RKO (cell line): ENCODE results near the gene PRDM7.
"Not testable (repeated sequence)": the region's sequence is repeated elsewhere in the genome, so short reads cannot be mapped to it uniquely, and the experiment has no call there.

Source experiments
- DNase-seq: peaks from one replicate; pipeline ENCODE4 v3.0.0-alpha.2; 2016; ENCODE audit warnings: low spot score

The PRDM7 gene

DNA sequence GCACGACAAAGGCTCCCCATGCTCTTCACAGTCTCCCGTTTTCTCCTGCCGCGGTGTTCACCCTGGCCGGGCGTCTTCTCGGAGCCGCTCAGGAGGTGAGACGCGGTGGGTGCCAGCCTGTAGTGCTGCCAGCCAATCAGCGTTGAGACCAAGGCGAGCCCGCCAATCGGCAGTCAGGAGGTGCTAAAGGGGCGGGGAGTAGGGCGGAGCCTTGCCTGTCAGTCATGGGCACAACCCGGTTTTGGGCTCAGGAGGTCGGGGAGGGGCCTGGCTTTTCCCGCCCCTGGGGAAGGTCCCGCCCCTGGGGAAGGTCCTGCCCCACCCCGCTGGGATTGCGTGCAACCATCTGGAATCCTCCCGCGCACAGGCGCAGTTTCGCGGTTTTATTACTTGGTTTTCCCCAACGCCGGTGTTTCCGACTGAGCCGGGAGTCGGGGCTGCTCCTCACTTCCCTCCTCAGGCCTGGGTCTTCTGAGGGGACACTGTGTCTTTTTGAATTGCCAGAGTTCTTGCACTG, at the start of gene PRDM7:
Gene PRDM7 (minus strand): TSS at position 92 of the 517 bp plus-strand sequence. CDS start 1,421 bp downstream, outside the sequence.
- peak; percentile 98 for DNase-seq

GRCh38 chr16:90121846-90122245, 44.7 kb upstream of the PRDM7 start:
- DNase-seq: not testable (repeated sequence)

GRCh38 chr16:90107617-90108016, 30.5 kb upstream of the PRDM7 start:
- not testable (repeated sequence) for DNase-seq

- DNase-seq: not testable (repeated sequence)
These were observed 29.9 kb upstream of the PRDM7 start for GRCh38 chr16:90107060-90107459.

DNA sequence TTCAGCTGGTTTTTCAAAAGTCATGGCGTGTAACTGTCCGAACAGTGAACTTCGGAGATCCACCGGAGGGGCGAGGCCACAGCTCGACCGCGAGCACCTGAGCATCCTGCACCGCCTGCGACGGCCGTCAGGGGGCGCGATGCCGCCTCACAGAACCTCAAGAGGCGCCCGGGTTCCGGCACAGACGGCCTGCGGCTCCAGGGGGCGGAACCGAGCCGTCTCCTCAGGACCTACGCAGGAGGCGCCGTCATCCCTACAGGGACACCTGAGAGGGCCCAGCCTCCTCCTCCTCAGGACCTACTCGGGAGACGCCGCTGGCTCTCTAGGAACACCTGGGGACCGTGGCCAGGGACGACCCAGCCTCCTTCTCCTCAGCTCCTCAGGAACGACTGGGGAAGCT, 29.1 kb upstream of the PRDM7 start:
- not testable (repeated sequence) for DNase-seq

- not testable (repeated sequence) for DNase-seq
These were observed 27.6 kb upstream of the PRDM7 start for GRCh38 chr16:90104725-90105124.

DNA sequence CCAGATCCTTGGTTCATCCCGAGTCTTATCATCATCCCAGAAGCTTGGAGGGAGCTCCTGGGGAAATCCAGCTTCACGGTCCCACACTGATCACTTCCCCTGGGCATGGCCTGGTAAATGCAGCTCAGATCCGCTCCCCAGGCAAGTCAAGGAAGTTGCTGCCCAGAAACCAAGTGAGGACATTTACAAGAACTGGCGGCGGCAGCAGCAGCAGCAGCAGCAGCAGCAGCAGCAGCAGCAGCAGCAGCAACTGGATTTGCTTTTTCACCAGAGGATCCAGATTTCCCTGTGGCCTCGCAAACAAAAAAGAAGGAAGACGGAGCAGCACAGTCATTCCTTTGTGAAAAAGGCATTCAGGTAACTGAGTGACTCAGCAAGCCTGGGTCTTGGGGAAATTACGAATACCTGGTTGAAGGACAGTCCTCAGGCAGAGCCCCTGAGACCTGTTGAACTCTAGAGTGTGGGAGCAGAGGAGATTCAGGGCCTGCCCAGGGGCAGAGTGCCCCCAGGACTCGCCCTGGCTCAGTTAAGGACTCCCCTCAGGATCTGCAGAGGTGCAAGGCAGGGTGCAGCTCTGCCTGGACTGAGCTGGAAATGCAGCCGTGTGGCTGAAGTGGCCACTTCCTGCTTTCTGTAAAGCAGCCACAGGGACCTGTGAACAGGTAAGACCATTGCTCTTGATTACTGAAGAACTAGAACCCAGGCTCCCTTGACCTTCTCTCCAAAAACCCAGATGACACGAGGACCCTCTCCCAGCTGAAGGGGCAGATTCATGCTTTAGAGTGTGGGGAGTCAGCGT, 25.2 kb upstream of the PRDM7 start:
- not testable (repeated sequence) for DNase-seq

DNA sequence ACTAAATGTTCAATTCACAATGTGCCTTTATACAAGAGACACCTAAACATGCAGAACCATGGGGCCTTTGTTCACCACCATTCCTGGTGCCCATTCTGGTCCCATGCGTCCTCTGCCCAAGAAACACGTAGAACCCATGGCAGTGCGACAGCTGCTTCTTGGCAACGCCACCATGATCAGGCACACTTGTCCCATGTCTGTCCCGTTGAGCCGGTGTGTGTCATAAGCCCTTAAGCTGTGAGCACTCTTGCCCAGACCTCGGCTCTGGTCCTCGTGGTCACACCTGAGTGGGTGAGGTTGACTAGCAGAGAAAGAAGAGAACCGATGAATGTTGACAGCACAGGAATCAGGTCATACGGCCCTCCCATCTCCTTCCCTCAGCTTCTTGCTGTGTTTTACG, 24.2 kb upstream of the PRDM7 start:
- not testable (repeated sequence) for DNase-seq

- DNase-seq: not testable (repeated sequence)
These were observed 23.7 kb upstream of the PRDM7 start for GRCh38 chr16:90100790-90101189.

DNA sequence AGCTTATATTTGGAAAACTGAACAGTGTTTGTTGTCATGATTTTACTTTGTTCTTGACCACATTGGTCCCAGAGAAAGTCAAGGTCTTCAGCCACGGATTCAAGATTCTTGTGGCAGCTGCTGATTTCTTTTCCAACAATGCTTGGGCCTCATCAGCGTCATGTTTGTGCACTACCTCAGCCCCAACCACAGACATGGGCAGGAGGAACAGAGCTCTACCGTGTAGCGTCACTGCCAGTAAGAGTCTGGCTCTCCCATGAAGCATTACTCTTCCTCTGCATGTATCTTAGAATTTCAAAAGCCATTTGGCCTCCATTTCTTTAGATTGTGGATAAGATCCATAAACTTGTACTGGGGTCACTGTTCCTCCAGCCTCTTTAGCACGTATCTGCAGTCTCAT, 23.1 kb upstream of the PRDM7 start:
- not testable (repeated sequence) for DNase-seq

DNA sequence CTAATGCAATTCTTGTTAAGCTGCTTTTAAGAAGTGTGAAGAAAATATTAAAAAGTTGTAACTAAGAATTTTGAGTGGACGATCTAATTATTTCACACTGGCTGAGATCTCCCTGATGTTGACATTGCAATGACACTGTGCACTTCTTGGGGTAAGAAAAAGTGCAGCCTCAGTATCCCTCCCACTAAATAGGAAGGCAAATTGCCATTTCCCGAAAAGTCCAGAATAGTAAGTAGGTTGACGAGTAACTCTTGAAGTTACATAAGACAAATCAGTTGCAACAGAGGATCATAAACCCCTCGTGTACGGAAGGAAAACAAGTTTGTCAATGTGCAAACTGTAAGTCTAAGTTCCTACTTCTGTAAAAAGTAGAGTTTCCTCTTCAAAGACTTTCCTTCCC, 21.8 kb upstream of the PRDM7 start:
- DNase-seq: not testable (repeated sequence)

DNA sequence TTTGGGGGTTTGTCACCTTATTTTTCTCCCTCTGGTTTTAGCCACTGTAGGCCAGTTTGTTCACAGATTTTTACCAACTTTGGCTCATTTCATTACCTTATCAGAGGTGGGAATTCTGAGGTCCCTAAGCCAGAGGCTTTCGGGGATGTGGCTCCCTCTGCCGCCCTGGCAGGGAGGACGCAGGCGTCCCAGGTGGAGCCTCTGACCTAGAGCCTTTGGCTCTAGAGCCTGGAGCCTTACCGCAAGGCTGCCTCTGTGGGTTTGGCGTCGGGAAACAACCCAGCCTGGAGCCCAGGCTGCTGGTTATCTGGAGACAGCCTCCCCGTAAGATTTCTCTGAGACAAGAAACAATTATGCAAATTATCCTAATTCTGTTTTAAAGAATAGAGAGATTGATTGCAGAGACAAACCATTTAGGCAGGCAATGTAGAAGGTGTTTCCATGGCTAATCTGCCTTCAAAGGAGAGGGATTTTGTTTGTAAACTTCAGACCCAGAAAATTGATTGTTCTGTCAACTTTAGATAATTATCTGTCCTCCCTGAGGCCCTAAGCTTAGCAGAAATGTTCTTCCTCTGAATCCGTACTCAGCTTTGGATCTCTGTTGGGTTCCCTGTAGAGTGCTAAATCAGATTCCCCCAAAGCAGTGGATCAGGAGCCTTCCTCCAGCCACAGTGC, 20.0 kb upstream of the PRDM7 start:
- not testable (repeated sequence) for DNase-seq

GRCh38 chr16:90094791-90095190, 17.7 kb upstream of the PRDM7 start:
- DNase-seq: not testable (repeated sequence)

DNA sequence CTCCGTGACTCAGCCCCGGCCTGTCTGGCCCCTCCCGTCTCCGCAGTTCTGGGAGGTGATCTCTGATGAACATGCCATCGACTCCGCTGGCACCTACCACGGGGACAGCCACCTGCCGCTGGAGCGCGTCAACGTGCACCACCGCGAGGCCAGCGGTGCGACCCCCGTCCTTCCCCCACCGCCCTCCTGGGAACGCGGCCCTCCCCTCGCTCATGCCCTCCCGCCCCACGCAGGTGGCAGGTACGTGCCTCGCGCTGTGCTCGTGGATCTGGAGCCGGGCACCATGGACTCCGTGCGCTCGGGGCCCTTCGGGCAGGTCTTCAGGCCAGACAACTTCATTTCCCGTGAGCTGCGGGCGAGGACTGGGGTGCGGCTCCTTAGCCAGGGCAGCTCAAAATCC, 17.2 kb upstream of the PRDM7 start:
- not testable (repeated sequence) for DNase-seq

- DNase-seq: not testable (repeated sequence)
These were observed 16.7 kb upstream of the PRDM7 start for GRCh38 chr16:90093799-90094198.

DNA sequence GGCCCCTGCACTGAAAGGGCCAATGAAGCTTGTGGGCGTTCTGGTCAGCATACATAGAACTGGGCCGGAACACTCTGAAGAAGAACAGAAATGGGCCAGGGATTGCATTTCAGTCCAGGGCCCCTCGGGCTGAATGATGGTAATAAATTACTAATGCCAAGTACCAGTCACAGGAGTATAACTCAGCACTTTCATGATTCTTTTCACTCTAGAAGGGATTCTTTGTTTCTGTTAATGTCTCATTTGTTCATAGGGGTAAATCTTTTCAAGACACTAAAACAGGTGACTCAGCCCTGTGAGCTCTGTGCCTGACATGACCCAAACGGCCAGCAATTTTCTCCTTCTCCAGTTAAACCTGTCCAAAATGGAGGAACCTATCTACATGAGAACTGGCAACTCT, 15.7 kb upstream of the PRDM7 start:
- DNase-seq: not testable (repeated sequence)

- no peak for DNase-seq
These were observed 7.3 kb upstream of the PRDM7 start for GRCh38 chr16:90084215-90084950.

- DNase-seq: no peak
These were observed 6.0 kb upstream of the PRDM7 start for GRCh38 chr16:90083139-90083538.

- DNase-seq: no peak
These were observed 4.5 kb upstream of the PRDM7 start for GRCh38 chr16:90081606-90081970.

- no peak for DNase-seq
These were observed 1.4 kb upstream of the PRDM7 start for GRCh38 chr16:90078579-90078895.

- DNase-seq: peak; percentile 51
These were observed 837 bp upstream of the PRDM7 start for GRCh38 chr16:90077757-90078578.
